Prostate gland (tissue), 2 donors: ENCODE measurements around the gene SRP14. TPM values are rescaled to one million over a fixed set of nuclear protein-coding genes. Genes with fewer than 3 reads are reported as not detected.

Experiments
- DNase-seq: peaks from one replicate; pipeline ENCODE4 v3.0.0-alpha.2; 2019; ENCODE audit warnings: low spot score
- H3K27ac ChIP-seq, 2 donors: fragments of 200-600 bp; sonication (generic); 2 replicates each; pipeline ENCODE4 v1.5.1; 2017 to 2019
- H3K27me3 ChIP-seq: fragments of 200-600 bp; sonication (generic); replicated peaks from 2 replicates; pipeline ENCODE4 v1.5.1; 2019; ENCODE audit not compliant: insufficient read depth
- H3K36me3 ChIP-seq, 2 donors: fragments of 200-600 bp; sonication (generic); 1 replicate in 1 of 2; 2 replicates in 1 of 2; pipeline versions ENCODE4 v1.5.1 to v1.8.1; 2017 to 2019
- H3K4me1 ChIP-seq: fragments of 200-600 bp; sonication (generic); replicated peaks from 2 replicates; pipeline ENCODE4 v1.5.1; 2019
- H3K4me3 ChIP-seq, 2 donors: fragments of 200-600 bp; sonication (generic); 2 replicates each; pipeline ENCODE4 v1.5.1; 2017 to 2019
- H3K9me3 ChIP-seq: fragments of 200-600 bp; sonication (generic); 2 replicates; pipeline ENCODE4 v1.5.1; 2017
- POLR2A ChIP-seq: fragments of 450-650 bp; IDR thresholded peaks from one replicate; pipeline ENCODE4 v1.6.1; 2016; ENCODE audit warnings: antibody characterized with exemption, mild to moderate bottlenecking
- POLR2AphosphoS5 ChIP-seq: sonication (generic); formaldehyde crosslinking; IDR thresholded peaks from one replicate; pipeline ENCODE4 v1.6.1; 2017; ENCODE audit warnings: antibody characterized with exemption
- WGBS: methylation state at CpG from one replicate; pipeline ENCODE4 v1.1.5; 2018; 5-methylcytosine and 5-hydroxymethylcytosine counted together
- intact Hi-C: fragments of 100-400 bp; cut with DNase I; formaldehyde crosslinking; loops from one replicate; pipeline ENCODE4 v1.14.2; 2022
- total RNA-seq, 2 donors: library from RNA; depleted of rRNA; stranded (reverse); fragments of >200 nt; gene quantifications; one replicate each; pipeline ENCODE4 v1.1.0, GENCODE V29; 2016
- TF ChIP-seq, protein P1 (sequence below), 4 experiments: fragments of 200-600 bp in 2 of 4; fragments of 450-650 bp in 2 of 4; sonication (generic) in 2 of 4; IDR thresholded peaks; 1 replicate in 3 of 4; 2 replicates in 1 of 4; pipeline ENCODE4 v1.5.1; 2016 to 2019; ENCODE audit warnings: antibody characterized with exemption in 4 of 4, mild to moderate bottlenecking in 2 of 4, moderate library complexity in 2 of 4

Gene SRP14
- total RNA-seq, 2 donors from 2014 or later = 366 to 428 TPM

DNA sequence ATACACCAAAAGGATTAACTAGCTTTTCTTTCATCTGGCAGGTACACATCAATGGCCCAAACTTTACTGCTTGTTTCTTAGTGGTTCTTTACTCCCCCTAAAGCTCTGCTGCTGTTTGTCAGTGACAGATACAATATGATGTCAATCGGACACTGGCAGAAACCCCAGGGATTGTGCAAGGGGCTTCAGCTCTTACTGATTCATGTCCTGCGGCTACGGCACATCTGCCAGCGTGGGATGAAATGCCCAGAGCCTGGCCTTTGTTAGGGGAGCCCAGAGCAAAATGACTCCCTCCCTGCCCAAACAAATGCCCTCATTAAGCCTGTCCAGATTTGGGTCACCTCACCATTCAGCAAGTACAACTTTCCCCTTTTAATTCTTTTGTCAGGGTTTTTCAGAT lies 28.3 kb downstream of the SRP14 start:
- Histone ChIP-seq H3K27me3 (no peaks in the 10 kb centered on the region), H3K4me3 (no peak overlapping the region), H3K36me3 (peaks cover 0 to 9% of the 10 kb centered on the region in 2 donors), H3K4me1 (no peaks in the 10 kb centered on the region), H3K27ac (no peak overlapping the region), H3K9me3 (no peaks in the 10 kb centered on the region)
- no peak for DNase-seq
- 83% methylated on average over 4 of the region's 4 CpGs for WGBS
- intact Hi-C loops = no loop called here
- no peak for TF ChIP-seq POLR2A
- TF ChIP-seq, protein P1, sequence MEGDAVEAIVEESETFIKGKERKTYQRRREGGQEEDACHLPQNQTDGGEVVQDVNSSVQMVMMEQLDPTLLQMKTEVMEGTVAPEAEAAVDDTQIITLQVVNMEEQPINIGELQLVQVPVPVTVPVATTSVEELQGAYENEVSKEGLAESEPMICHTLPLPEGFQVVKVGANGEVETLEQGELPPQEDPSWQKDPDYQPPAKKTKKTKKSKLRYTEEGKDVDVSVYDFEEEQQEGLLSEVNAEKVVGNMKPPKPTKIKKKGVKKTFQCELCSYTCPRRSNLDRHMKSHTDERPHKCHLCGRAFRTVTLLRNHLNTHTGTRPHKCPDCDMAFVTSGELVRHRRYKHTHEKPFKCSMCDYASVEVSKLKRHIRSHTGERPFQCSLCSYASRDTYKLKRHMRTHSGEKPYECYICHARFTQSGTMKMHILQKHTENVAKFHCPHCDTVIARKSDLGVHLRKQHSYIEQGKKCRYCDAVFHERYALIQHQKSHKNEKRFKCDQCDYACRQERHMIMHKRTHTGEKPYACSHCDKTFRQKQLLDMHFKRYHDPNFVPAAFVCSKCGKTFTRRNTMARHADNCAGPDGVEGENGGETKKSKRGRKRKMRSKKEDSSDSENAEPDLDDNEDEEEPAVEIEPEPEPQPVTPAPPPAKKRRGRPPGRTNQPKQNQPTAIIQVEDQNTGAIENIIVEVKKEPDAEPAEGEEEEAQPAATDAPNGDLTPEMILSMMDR (IDR thresholded peaks at IDR 0.05) = no peak
- no peak for TF ChIP-seq POLR2AphosphoS5

DNA sequence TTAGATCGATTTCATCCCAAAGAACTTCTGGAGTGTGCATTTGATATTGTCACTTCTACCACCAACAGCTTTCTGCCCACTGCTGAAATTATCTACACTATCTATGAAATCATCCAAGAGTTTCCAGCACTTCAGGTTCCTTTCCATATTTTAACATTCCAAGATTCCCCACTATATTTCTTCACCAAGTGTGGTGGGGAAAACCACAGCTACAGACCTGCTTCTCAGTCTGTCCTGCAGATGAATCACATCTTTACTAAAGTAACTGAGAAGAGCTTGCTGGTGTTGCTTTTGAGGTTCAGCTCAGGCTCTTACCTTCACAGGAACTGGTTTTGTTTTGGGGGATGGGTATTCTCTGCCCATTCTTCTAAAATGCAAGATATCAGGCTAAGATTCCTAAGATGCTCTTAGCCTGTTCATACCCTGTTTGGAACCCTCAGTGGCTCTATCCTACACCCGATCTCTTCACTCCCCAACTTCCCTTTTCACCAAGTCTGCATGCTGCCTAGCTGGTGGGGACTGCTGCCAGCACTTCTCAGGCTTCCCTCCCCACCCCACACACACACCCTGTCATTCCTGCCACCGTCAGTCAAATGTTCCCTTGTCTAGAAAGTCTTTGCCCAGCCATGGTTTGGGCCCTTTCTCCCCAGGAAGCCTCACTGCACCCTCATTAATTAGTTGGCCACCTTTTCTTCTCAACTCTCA lies 30.8 kb downstream of the SRP14 start:
- Histone ChIP-seq H3K4me1 (no peaks in the 10 kb centered on the region), H3K27me3 (no peaks in the 10 kb centered on the region), H3K4me3 (no peak overlapping the region), H3K27ac (no peak overlapping the region), H3K36me3 (peaks cover 0 to 9% of the 10 kb centered on the region in 2 donors), H3K9me3 (no peaks in the 10 kb centered on the region)
- TF ChIP-seq, protein P1 (IDR thresholded peaks at IDR 0.05) = no peak
- TF ChIP-seq POLR2AphosphoS5 (no peak), POLR2A (no peak)
- intact Hi-C loops = no loop called here
- no peak for DNase-seq
- WGBS = 91% methylated on average over 3 of the region's 3 CpGs

DNA sequence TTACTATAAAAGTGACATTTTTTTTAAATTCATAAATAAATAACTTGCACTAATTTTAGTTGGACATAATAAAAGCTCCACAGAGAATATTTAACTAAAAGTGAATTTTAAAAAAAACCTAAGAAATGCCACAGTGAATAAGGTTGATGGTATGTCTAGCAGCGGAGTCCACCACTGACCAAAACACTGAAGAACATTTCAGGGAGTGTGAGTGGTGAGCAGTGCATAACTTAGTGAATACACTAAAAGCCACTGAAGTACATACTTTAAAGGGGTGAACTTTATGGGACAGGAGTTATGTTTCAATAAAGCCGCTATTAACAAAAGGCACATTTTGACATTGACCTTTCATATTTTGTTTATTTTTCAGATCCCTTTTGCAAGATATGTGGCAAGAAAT lies 32.3 kb downstream of the SRP14 start:
- H3K4me1 ChIP-seq = no peaks in the 10 kb centered on the region
- H3K36me3 ChIP-seq = peaks cover 0 to 3% of the 10 kb centered on the region in 2 donors
- no peak for DNase-seq
- WGBS = 87% methylated on average over 2 of the region's 2 CpGs
- no peak overlapping the region for H3K27ac ChIP-seq
- no peak overlapping the region for H3K4me3 ChIP-seq
- H3K27me3 ChIP-seq = no peaks in the 10 kb centered on the region
- intact Hi-C loops = no loop called here
- no peaks in the 10 kb centered on the region for H3K9me3 ChIP-seq
- TF ChIP-seq, protein P1 (IDR thresholded peaks at IDR 0.05) = no peak
- TF ChIP-seq POLR2AphosphoS5 = no peak
- TF ChIP-seq POLR2A = no peak

DNA sequence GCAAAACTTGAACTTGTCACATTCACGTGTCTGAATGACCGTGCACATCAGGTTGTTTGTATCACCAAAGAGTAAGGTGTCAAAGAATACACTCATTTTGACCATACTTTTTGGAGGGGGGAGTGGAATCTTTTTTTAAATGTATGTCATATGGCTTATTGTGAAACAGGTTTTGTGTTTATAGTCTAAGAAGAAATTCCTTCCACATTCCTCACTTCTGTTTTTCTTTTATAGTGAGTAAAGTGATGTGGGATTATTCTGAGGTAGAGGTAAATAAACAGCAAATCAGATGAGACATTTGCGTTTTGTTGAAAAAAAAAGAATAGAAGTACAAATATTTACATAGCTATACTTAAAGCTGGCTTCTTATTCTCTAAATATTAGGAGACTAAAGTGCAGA lies 33.0 kb downstream of the SRP14 start:
- Histone ChIP-seq H3K27ac (no peak overlapping the region), H3K4me3 (no peak overlapping the region), H3K4me1 (no peaks in the 10 kb centered on the region), H3K9me3 (no peaks in the 10 kb centered on the region), H3K36me3 (no peaks in the 10 kb centered on the region), H3K27me3 (no peaks in the 10 kb centered on the region)
- intact Hi-C loops = no loop called here
- TF ChIP-seq POLR2AphosphoS5 (no peak), POLR2A (no peak)
- TF ChIP-seq, protein P1 (IDR thresholded peaks at IDR 0.05) = no peak
- 79% methylated on average over 3 of the region's 3 CpGs for WGBS
- no peak for DNase-seq
